Suprapubic skin (tissue), 4 donors: ENCODE results near the gene ASPN.

ENCODE experiments used
- CTCF ChIP-seq, 2 donors: fragments of 200-600 bp in 1 of 2; fragments of 450-650 bp in 1 of 2; sonication (generic) in 1 of 2; IDR thresholded peaks; one replicate each; pipeline ENCODE4 v1.5.1; 2016 to 2019; ENCODE audit warnings: antibody characterized with exemption in 2 of 2, mild to moderate bottlenecking in 1 of 2, moderate library complexity in 1 of 2
- EP300 ChIP-seq: sonication (generic); formaldehyde crosslinking; IDR thresholded peaks from one replicate; pipeline ENCODE4 v1.6.1; 2017; ENCODE audit warnings: antibody characterized with exemption
- POLR2A ChIP-seq, 2 donors: fragments of 450-650 bp; IDR thresholded peaks; one replicate each; pipeline ENCODE4 v1.6.1; 2017; ENCODE audit warnings: antibody characterized with exemption in 2 of 2, mild to moderate bottlenecking in 2 of 2, moderate library complexity in 2 of 2
- POLR2AphosphoS5 ChIP-seq, 3 donors: sonication (generic); formaldehyde crosslinking; IDR thresholded peaks; one replicate each; pipeline ENCODE4 v1.6.1; 2017; ENCODE audit warnings: antibody characterized with exemption in 3 of 3

- peak in 1 of 2 donors; percentile 25 for TF ChIP-seq CTCF (IDR thresholded peaks at IDR 0.05)
- TF ChIP-seq POLR2A (IDR thresholded peaks at IDR 0.05): no peak
- peak in 2 of 3 donors; percentile 17 to 36 for TF ChIP-seq POLR2AphosphoS5 (IDR thresholded peaks at IDR 0.05)
- TF ChIP-seq EP300: no peak
These were observed 19.5 kb upstream of the ASPN start for GRCh38 chr9:92501671-92502393.
